ENCODE data around the gene MAN2B1. TPM values are rescaled to one million over a fixed set of nuclear protein-coding genes. Genes with fewer than 3 reads are reported as not detected.

Gene MAN2B1
- total and polyA plus RNA-seq, 12 donors = 19.5 to 194 (median 113) TPM

DNA sequence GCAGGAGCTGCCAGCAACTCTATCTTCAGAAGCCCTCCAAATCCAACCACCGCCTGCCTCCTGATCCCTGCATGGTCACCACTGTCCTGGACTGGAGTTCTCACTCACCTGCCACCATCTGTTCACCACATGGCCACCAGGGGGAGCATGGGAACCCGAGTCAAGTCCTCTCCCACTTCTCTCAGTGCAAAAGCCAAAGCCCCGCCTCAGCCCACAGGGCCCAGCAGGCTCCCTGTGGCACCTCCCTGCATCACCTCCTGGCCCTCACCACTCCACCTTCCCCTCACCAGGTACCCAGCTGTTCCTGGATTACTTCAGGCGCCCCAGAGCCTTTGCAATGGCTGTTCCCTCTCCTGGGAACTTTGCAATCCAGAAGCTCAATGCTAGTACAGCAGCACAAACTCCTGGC, 9.8 kb upstream of the MAN2B1 start:
- Histone ChIP-seq H3K9me3 (replicated peaks in 1 of 3) (no peaks in the 10 kb centered on the region), H3K4me1 (replicated peaks in 1 of 2) (no peaks in the 10 kb centered on the region), H3K27me3 (no peaks in the 10 kb centered on the region), H3K36me3 (replicated peaks in 1 of 2) (peaks cover 0 to 72% of the 10 kb centered on the region in 2 donors), H3K4me3 (no peak overlapping the region), H3K27ac (no peak overlapping the region)
- 16 to 26% (median 21%) methylated on average over 3 to 4 of the region's 4 CpGs for WGBS, 4 donors
- peak; percentile 82 to 94 (median 89) for DNase-seq
- intact Hi-C loops (cut with DNase I) = loop anchor here in 1 of 2 donors (10.0 kb wide), 1 partner anchor 112 kb away; no protein-coding TSS in a partner anchor
- no peak for TF ChIP-seq POLR2A (IDR thresholded peaks at IDR 0.05)
- TF ChIP-seq, protein P1, sequence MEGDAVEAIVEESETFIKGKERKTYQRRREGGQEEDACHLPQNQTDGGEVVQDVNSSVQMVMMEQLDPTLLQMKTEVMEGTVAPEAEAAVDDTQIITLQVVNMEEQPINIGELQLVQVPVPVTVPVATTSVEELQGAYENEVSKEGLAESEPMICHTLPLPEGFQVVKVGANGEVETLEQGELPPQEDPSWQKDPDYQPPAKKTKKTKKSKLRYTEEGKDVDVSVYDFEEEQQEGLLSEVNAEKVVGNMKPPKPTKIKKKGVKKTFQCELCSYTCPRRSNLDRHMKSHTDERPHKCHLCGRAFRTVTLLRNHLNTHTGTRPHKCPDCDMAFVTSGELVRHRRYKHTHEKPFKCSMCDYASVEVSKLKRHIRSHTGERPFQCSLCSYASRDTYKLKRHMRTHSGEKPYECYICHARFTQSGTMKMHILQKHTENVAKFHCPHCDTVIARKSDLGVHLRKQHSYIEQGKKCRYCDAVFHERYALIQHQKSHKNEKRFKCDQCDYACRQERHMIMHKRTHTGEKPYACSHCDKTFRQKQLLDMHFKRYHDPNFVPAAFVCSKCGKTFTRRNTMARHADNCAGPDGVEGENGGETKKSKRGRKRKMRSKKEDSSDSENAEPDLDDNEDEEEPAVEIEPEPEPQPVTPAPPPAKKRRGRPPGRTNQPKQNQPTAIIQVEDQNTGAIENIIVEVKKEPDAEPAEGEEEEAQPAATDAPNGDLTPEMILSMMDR (IDR thresholded peaks at IDR 0.05) = peak; percentile 71 to 86 (median 80)

- intact Hi-C loops (cut with DNase I) = loop anchor here in 1 of 2 donors (10.0 kb wide), 1 partner anchor 111 kb away; no protein-coding TSS in a partner anchor
- 82 to 97% (median 87%) methylated on average over 6 to 15 of the region's 15 CpGs for WGBS, 4 donors
- no peaks in the 10 kb centered on the region for H3K9me3 ChIP-seq (replicated peaks in 1 of 3)
- TF ChIP-seq, protein P1 (IDR thresholded peaks at IDR 0.05) = no peak
- no peak for TF ChIP-seq POLR2A (IDR thresholded peaks at IDR 0.05)
- H3K4me3 ChIP-seq = no peak overlapping the region
- H3K4me1 ChIP-seq (replicated peaks in 1 of 2) = no peaks in the 10 kb centered on the region
- H3K36me3 ChIP-seq (replicated peaks in 1 of 2) = peaks cover 0 to 72% of the 10 kb centered on the region in 2 donors
- H3K27ac ChIP-seq = no peak overlapping the region
- no peak for DNase-seq
- no peaks in the 10 kb centered on the region for H3K27me3 ChIP-seq
Measured at GRCh38 chr19:12675940-12676339, 9.4 kb upstream of the MAN2B1 start.

DNA sequence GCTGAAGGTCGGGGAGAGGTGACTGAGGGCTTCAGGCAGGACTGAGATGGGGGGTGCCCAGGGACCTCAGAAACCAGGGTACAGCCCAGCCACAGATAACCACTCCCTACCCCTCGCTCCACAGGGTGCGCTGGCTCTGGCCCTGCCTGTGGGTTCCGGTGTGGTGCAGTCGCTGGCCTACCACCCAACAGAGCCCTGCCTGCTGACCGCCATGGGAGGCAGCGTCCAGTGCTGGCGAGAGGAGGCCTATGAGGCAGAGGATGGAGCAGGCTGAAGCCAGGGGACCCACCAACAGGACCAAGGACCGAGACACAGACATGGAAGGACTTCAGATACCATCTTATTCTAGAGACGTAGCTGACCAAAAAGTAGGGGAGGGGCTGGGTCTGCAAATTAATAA, 8.9 kb upstream of the MAN2B1 start:
- intact Hi-C loops (cut with DNase I) = loop anchor here in 1 of 2 donors (10.0 kb wide), 1 partner anchor 111 kb away; no protein-coding TSS in a partner anchor
- no peaks in the 10 kb centered on the region for H3K9me3 ChIP-seq (replicated peaks in 1 of 3)
- TF ChIP-seq, protein P1 (IDR thresholded peaks at IDR 0.05) = no peak
- TF ChIP-seq POLR2A (IDR thresholded peaks at IDR 0.05) = no peak

GRCh38 chr19:12672744-12673143, 6.2 kb upstream of the MAN2B1 start:
- Histone ChIP-seq H3K36me3 (replicated peaks in 1 of 2) (peaks cover 0 to 52% of the 10 kb centered on the region in 2 donors), H3K4me1 (replicated peaks in 1 of 2) (peaks cover 11 to 19% of the 10 kb centered on the region in 2 donors), H3K9me3 (replicated peaks in 1 of 3) (no peaks in the 10 kb centered on the region), H3K27ac (peak overlapping the region in 2 of 5 donors; percentile 21 to 55), H3K4me3 (no peak overlapping the region), H3K27me3 (no peaks in the 10 kb centered on the region)
- TF ChIP-seq, protein P1 (IDR thresholded peaks at IDR 0.05) = peak in 2 of 6 experiments; percentile 30 to 32
- no peak for TF ChIP-seq POLR2A (IDR thresholded peaks at IDR 0.05)
- DNase-seq = peak in 2 of 7 donors; percentile 60 to 64
- WGBS, 4 donors = 60 to 90% (median 69%) methylated on average over 4 to 10 of the region's 10 CpGs
- intact Hi-C loops (cut with DNase I) = loop anchor here (5.0 to 10.0 kb wide), 2 partner anchors 108 to 110 kb away; no protein-coding TSS in a partner anchor

More for the DNA sequence above, 8.9 kb upstream of the MAN2B1 start:
- Histone ChIP-seq H3K27me3 (no peaks in the 10 kb centered on the region), H3K27ac (no peak overlapping the region), H3K4me3 (no peak overlapping the region), H3K4me1 (replicated peaks in 1 of 2) (peaks cover 2 to 3% of the 10 kb centered on the region in 2 donors), H3K36me3 (replicated peaks in 1 of 2) (peaks cover 0 to 72% of the 10 kb centered on the region in 2 donors)
- DNase-seq = no peak
- WGBS, 4 donors = 84 to 91% (median 87%) methylated on average over 4 to 10 of the region's 10 CpGs
